Karpas-422 (cell line): ENCODE data around the gene GFM1. TPM values are rescaled to one million over a fixed set of nuclear protein-coding genes. Genes with fewer than 3 reads are reported as not detected.

Source experiments
- DNase-seq: peaks from one replicate; pipeline ENCODE4 v3.0.0-alpha.2; 2015
- H2AFZ ChIP-seq: fragments of 200-600 bp; sonication (generic); 2 replicates; pipeline ENCODE4 v1.6.1; 2014; ENCODE audit warnings: antibody characterized with exemption, low read length, mixed read lengths
- H3K27ac ChIP-seq: fragments of 200-600 bp; sonication (generic); 2 replicates; pipeline ENCODE4 v1.5.1; 2014; ENCODE audit warnings: mild to moderate bottlenecking, low read length, moderate library complexity
- H3K27me3 ChIP-seq: fragments of 200-600 bp; sonication (generic); 2 replicates; pipeline ENCODE4 v1.6.1; 2014; ENCODE audit warnings: low read length, mixed read lengths
- H3K36me3 ChIP-seq: fragments of 200-600 bp; sonication (generic); 2 replicates; pipeline ENCODE4 v1.6.1; 2014; ENCODE audit warnings: low read length, mixed read lengths; ENCODE audit not compliant: insufficient read depth
- H3K4me1 ChIP-seq: fragments of 200-600 bp; sonication (generic); 2 replicates; pipeline ENCODE4 v1.6.1; 2014; ENCODE audit warnings: mild to moderate bottlenecking, low read length, mixed read lengths
- H3K4me2 ChIP-seq: fragments of 200-600 bp; sonication (generic); 2 replicates; pipeline ENCODE4 v1.6.1; 2014; ENCODE audit warnings: low read length, low read depth, mild to moderate bottlenecking; ENCODE audit not compliant: poor library complexity, severe bottlenecking
- H3K4me3 ChIP-seq: fragments of 200-600 bp; sonication (generic); 2 replicates; pipeline ENCODE4 v1.5.1; 2014; ENCODE audit warnings: mild to moderate bottlenecking, antibody characterized with exemption, low read length, mixed read lengths
- H3K79me2 ChIP-seq: fragments of 200-600 bp; sonication (generic); 2 replicates; pipeline ENCODE4 v1.6.1; 2014; ENCODE audit warnings: mild to moderate bottlenecking, low read length, mixed read lengths
- H3K9ac ChIP-seq: fragments of 200-600 bp; sonication (generic); 2 replicates; pipeline ENCODE4 v1.6.0; 2014; ENCODE audit warnings: low read length
- H3K9me2 ChIP-seq: fragments of 200-600 bp; sonication (generic), shearing (Covaris generic); replicated peaks from 2 replicates; pipeline ENCODE4 v1.6.0; 2014; ENCODE audit warnings: mild to moderate bottlenecking, low read length, moderate library complexity; ENCODE audit not compliant: insufficient read depth
- H3K9me3 ChIP-seq: fragments of 300-700, 200-600 bp; sonication (generic); 2 replicates; pipeline ENCODE4 v1.6.1; 2014; ENCODE audit warnings: low read length, mixed read lengths
- H4K20me1 ChIP-seq: fragments of 200-600 bp; sonication (generic); 2 replicates; pipeline ENCODE4 v1.6.1; 2014; ENCODE audit warnings: mild to moderate bottlenecking, antibody characterized with exemption, low read length, low read depth; ENCODE audit not compliant: insufficient read depth
- total RNA-seq: library from RNA; depleted of rRNA; stranded (reverse); fragments of >200 nt; shearing (Covaris generic); gene quantifications from 2 replicates; pipeline ENCODE4 v1.2.3, GENCODE V29; 2014; ENCODE audit warnings: low replicate concordance

Gene GFM1
- total RNA-seq, 1 experiment from 2014 or later = 74.1 TPM

DNA sequence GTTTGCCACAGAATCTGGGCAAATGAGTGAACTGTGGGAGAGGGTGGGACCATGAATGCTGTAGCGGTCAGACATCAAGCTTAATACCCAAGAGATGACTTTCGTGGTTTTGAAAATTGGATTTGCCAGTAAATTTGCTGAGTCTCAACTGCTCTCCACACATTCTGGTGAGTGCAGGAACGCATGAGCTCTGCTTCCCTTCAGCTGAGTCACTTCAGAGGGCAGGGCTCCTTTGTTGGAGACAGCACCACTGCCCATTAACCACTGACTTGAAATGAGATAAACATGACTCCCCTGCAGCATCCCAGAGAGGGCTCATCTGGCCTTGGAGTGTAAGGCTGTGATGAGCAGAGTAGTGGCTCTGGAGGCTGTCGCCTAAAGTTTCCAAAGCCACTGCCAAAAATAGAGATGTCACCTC lies 65.3 kb downstream of the GFM1 start:
- H3K36me3 ChIP-seq = no peaks in the 10 kb centered on the region; the same call in 1 of the 2 replicates
- H3K27ac ChIP-seq = no peak overlapping the region
- H3K9me3 ChIP-seq = no peaks in the 10 kb centered on the region
- no peaks in the 10 kb centered on the region for H3K27me3 ChIP-seq
- peaks cover 5% of the 10 kb centered on the region for H3K79me2 ChIP-seq
- no peaks in the 10 kb centered on the region for H3K4me1 ChIP-seq
- no peak overlapping the region for H3K9ac ChIP-seq
- DNase-seq = no peak
- no peak overlapping the region for H2AFZ ChIP-seq
- no peak overlapping the region for H3K4me2 ChIP-seq
- no peak overlapping the region for H3K4me3 ChIP-seq
- no peaks in the 10 kb centered on the region for H3K9me2 ChIP-seq
- no peaks in the 10 kb centered on the region for H4K20me1 ChIP-seq

DNA sequence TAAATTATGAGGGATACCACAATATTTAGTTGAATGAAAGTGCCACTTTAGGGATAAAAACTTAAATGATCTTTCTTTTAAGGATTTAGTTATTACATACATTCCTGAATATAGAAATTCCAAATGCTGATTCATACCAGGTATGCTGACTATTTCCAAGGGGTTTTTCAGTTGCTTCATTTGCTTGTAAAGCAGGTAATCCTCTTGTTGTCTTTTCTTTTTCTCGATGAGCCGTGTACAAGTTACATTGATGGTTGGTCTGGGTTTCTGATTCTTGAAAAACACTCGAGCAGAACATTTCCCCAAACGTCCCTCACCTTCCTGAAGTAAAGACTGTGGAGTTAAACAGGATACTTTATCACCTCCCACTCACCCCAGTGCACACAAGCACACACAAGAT lies 66.3 kb downstream of the GFM1 start:
- no peak for DNase-seq
- H3K36me3 ChIP-seq = no peaks in the 10 kb centered on the region; the same call in 1 of the 2 replicates
- H3K9me3 ChIP-seq = no peaks in the 10 kb centered on the region
- no peak overlapping the region for H3K4me2 ChIP-seq
- no peaks in the 10 kb centered on the region for H4K20me1 ChIP-seq
- no peaks in the 10 kb centered on the region for H3K9me2 ChIP-seq
- no peak overlapping the region for H3K27ac ChIP-seq
- H2AFZ ChIP-seq = no peak overlapping the region
- H3K9ac ChIP-seq = no peak overlapping the region
- H3K79me2 ChIP-seq = peaks cover 3% of the 10 kb centered on the region; the same call in 1 of the 2 replicates
- no peaks in the 10 kb centered on the region for H3K27me3 ChIP-seq
- H3K4me3 ChIP-seq = no peak overlapping the region
- no peaks in the 10 kb centered on the region for H3K4me1 ChIP-seq

DNA sequence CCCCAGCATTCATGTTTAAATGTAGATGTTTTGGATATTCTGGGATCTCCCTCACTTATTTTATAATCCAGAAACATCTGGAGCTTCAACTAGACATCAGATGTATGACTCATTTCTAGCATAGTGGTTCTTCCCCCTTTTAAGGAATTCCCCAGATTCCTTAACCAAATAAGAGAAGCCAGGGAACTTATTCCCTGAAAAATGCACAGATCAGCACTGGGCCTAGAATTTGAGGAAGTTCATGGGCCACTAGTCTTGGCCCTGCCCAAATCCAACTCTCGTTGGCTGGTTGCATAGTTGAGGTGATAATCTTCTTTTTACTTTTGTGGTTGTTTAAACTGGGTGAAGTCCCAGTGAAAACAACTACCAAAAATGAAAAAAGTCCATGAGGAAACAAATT lies 67.6 kb downstream of the GFM1 start:
- no peaks in the 10 kb centered on the region; the same call in 1 of the 2 replicates for H3K36me3 ChIP-seq
- H3K9me2 ChIP-seq = no peaks in the 10 kb centered on the region
- 0 out of 2 replicates have a peak, but pooled peaks cover 3% of the 10 kb centered on the region for H3K79me2 ChIP-seq
- H4K20me1 ChIP-seq = no peaks in the 10 kb centered on the region
- no peak for DNase-seq
- H3K4me3 ChIP-seq = no peak overlapping the region
- no peak overlapping the region for H2AFZ ChIP-seq
- no peaks in the 10 kb centered on the region for H3K9me3 ChIP-seq
- H3K27ac ChIP-seq = no peak overlapping the region
- no peak overlapping the region for H3K9ac ChIP-seq
- H3K4me2 ChIP-seq = no peak overlapping the region
- no peaks in the 10 kb centered on the region for H3K4me1 ChIP-seq
- H3K27me3 ChIP-seq = no peaks in the 10 kb centered on the region

DNA sequence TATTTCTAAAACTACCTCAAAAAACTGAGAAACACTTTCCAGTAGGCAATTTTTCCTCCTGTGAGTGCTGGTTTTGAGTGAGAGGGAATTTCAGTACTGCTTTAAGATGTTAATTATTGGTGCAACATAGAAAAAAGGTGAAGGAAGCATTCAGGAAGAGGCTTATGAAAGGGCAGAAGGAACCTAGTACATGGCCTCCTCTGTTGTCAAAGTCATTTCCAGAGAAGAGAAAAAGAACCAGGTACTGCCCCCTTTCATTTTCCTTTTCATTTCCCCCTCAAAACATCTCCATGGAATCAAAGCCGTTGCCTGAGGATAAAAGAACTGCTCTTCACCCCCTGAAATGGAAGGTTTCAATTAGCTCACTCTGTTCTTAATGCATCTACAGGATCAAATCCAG lies 68.1 kb downstream of the GFM1 start:
- H3K27ac ChIP-seq = no peak overlapping the region
- no peaks in the 10 kb centered on the region for H3K9me3 ChIP-seq
- no peaks in the 10 kb centered on the region for H3K9me2 ChIP-seq
- no peak overlapping the region for H2AFZ ChIP-seq
- no peaks in the 10 kb centered on the region for H3K4me1 ChIP-seq
- no peaks in the 10 kb centered on the region; the same call in 1 of the 2 replicates for H3K36me3 ChIP-seq
- no peak for DNase-seq
- no peak overlapping the region for H3K4me2 ChIP-seq
- no peak overlapping the region for H3K9ac ChIP-seq
- no peak overlapping the region for H3K4me3 ChIP-seq
- 0 out of 2 replicates have a peak, but pooled peaks cover 3% of the 10 kb centered on the region for H3K79me2 ChIP-seq
- no peaks in the 10 kb centered on the region for H3K27me3 ChIP-seq
- no peaks in the 10 kb centered on the region for H4K20me1 ChIP-seq

DNA sequence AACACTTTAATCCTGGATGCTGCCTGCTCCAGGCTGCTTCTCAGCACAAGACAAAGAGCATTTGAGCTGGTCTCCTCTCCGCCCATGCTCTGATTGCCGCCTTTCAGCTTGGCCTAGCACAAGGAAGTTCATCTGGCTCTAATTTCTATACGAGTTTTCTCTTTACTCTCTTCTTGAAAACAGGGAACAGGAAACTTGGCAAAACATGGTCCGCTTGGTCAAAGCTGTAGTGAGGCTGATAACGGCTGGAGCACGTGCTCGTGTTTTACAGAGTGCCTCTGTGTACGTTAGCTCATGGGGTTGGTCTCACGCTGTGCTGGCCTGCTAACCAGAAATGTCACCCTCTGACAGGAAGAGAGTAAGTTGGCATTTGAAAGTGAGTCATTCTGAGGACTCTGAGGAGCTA lies 68.8 kb downstream of the GFM1 start:
- H3K4me3 ChIP-seq = no peak overlapping the region
- H3K27me3 ChIP-seq = no peaks in the 10 kb centered on the region
- H3K9me3 ChIP-seq = no peaks in the 10 kb centered on the region
- no peaks in the 10 kb centered on the region for H3K9me2 ChIP-seq
- DNase-seq = no peak
- no peak overlapping the region for H3K9ac ChIP-seq
- no peaks in the 10 kb centered on the region for H3K4me1 ChIP-seq
- no peak overlapping the region for H3K4me2 ChIP-seq
- H3K36me3 ChIP-seq = no peaks in the 10 kb centered on the region; the same call in 1 of the 2 replicates
- no peak overlapping the region for H2AFZ ChIP-seq
- no peaks in the 10 kb centered on the region for H4K20me1 ChIP-seq
- no peak overlapping the region for H3K27ac ChIP-seq
- 0 out of 2 replicates have a peak, but pooled peaks cover 3% of the 10 kb centered on the region for H3K79me2 ChIP-seq

DNA sequence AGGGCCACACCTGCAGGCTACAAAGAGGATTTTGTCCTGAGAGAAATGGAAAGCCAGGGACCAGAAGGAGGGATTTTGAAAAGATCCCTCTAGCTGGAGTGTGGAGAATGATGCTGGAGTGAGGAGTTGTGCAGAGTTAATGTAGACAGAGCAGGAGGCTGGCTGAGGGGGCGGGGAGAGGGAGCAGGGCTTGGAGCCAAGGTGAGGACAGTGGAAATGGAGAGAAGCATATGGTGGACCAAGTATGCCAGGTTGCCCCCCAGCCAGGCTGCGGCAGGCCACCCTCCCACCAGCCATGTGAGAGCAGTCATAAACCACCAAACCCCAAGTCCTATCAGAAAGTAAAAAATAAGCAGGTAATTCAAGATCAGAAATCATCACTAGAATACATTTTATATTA lies 73.2 kb downstream of the GFM1 start:
- no peaks in the 10 kb centered on the region for H3K9me3 ChIP-seq
- no peak overlapping the region for H3K4me2 ChIP-seq
- no peak for DNase-seq
- no peaks in the 10 kb centered on the region; the same call in 1 of the 2 replicates for H3K79me2 ChIP-seq
- no peaks in the 10 kb centered on the region for H3K36me3 ChIP-seq
- H3K9ac ChIP-seq = no peak overlapping the region
- H4K20me1 ChIP-seq = no peaks in the 10 kb centered on the region
- H3K9me2 ChIP-seq = no peaks in the 10 kb centered on the region
- H2AFZ ChIP-seq = no peak overlapping the region
- no peaks in the 10 kb centered on the region for H3K4me1 ChIP-seq
- H3K27me3 ChIP-seq = no peaks in the 10 kb centered on the region
- H3K27ac ChIP-seq = no peak overlapping the region
- no peak overlapping the region for H3K4me3 ChIP-seq

DNA sequence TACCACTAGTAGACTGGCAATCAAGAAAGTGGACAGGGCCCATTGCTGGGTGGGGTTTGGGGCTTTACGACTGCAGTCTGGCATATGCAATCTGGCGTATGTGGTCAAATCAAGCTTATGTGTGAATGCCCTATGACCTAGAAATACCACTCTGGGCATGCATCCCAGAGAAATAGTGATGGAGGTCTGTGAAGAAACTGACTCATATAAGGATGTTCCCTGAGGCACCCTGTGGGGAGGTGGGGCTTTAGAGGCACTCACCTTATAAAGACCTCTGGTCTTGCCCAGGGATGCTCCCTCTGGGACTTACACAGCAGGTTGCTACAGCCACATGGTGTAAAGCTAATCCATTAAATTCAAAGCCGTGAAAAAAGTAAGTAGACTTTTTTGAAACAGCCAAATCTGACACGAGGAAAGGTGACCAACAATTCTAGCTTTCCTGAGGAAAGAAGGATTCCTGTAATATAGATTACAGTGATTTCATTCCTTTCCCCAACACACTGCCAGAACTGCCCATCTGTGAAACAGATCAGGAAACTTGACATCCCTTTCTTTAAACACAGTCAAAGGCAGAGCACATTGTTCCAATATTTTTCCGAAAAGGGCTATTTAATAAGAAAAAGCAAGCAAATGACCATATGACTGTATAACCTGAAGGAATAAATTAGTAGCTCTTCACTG lies 74.3 kb downstream of the GFM1 start:
- Histone ChIP-seq H3K27me3 (no peaks in the 10 kb centered on the region), H4K20me1 (no peaks in the 10 kb centered on the region), H3K4me3 (no peak overlapping the region), H2AFZ (no peak overlapping the region), H3K9me3 (no peaks in the 10 kb centered on the region), H3K9ac (no peak overlapping the region), H3K79me2 (no peaks in the 10 kb centered on the region; the same call in 1 of the 2 replicates), H3K4me2 (no peak overlapping the region), H3K9me2 (no peaks in the 10 kb centered on the region), H3K4me1 (no peaks in the 10 kb centered on the region), H3K27ac (no peak overlapping the region), H3K36me3 (no peaks in the 10 kb centered on the region)
- DNase-seq = no peak

DNA sequence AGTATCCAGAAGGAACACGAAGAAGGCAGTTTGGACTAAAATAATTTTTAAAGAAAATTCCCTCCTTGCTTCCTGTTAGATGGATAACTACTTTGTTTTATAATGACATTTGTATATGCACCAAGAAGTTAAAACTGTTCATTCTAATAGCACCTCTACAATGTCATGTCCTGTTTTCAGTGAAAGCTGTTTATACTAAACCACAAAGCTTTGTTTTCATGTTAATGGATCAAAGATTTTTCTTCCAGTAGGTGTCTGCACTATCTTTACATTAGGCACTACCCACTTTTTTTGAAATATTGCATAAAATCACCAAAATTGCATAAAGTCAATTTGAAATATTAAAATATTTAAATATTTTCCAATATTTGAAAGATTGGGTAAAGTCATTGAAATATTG lies 77.8 kb downstream of the GFM1 start:
- H3K4me1 ChIP-seq = no peaks in the 10 kb centered on the region

More for the DNA sequence above, 77.8 kb downstream of the GFM1 start:
- Histone ChIP-seq H3K79me2 (no peaks in the 10 kb centered on the region; the same call in 1 of the 2 replicates), H4K20me1 (no peaks in the 10 kb centered on the region), H3K27me3 (no peaks in the 10 kb centered on the region), H3K36me3 (no peaks in the 10 kb centered on the region), H3K9me3 (no peaks in the 10 kb centered on the region), H3K9me2 (no peaks in the 10 kb centered on the region), H3K27ac (no peak overlapping the region), H3K4me3 (no peak overlapping the region), H3K4me2 (no peak overlapping the region), H2AFZ (no peak overlapping the region), H3K9ac (no peak overlapping the region)
- no peak for DNase-seq
